Right cardiac atrium (tissue), 5 donors: Measurements from ENCODE around the gene ABR. TPM values are rescaled to one million over a fixed set of nuclear protein-coding genes. Genes with fewer than 3 reads are reported as not detected.
A peak's percentile ranks its signal among the peaks of the same experiment; 100 is the strongest.

ENCODE experiments used
- ATAC-seq, 2 donors: fragments of 200-7000 bp; cut with Tn5 transposase; one replicate each; pipeline versions ENCODE4 v1.8.0 to v1.9.1; 2020; ENCODE audit warnings: moderate library complexity in 2 of 2, mild to moderate bottlenecking in 1 of 2
- DNase-seq, 3 donors: peaks; one replicate each; pipeline ENCODE4 v3.0.0-alpha.2; 2020
- H3K27ac ChIP-seq: one replicate; pipeline ENCODE4 v1.5.1; 2013; ENCODE audit warnings: mild to moderate bottlenecking, low read length, control low read depth, moderate library complexity
- H3K27me3 ChIP-seq: one replicate; pipeline ENCODE4 v1.6.1; 2013; ENCODE audit not compliant: control insufficient read depth, insufficient read depth
- H3K4me1 ChIP-seq: one replicate; pipeline ENCODE4 v1.6.1; 2013; ENCODE audit warnings: low read length; ENCODE audit not compliant: control insufficient read depth, insufficient read depth
- H3K4me3 ChIP-seq: one replicate; pipeline ENCODE4 v1.5.1; 2013; ENCODE audit warnings: low read length, control low read depth
- H3K9me3 ChIP-seq: one replicate; pipeline ENCODE4 v1.6.1; 2013; ENCODE audit warnings: low read length; ENCODE audit not compliant: control insufficient read depth
- WGBS: extraction: QIAGEN DNeasy Blood & Tissue Kit; methylation state at CpG from one replicate; pipeline ENCODE4 v1.1.7; 2013; 5-methylcytosine and 5-hydroxymethylcytosine counted together
- intact Hi-C, 4 donors: fragments of 100-400 bp; cut with DNase I; formaldehyde crosslinking; loops; one replicate each; pipeline versions ENCODE4 v1.11.0 to v1.14.0; 2022 to 2023
- polyA plus RNA-seq: library from polyadenylated mRNA; stranded (reverse); fragments of 200-250 nt; gene quantifications from one replicate; pipeline ENCODE4 v1.2.3, GENCODE V29; 2013
- total RNA-seq, 4 donors: library from RNA; stranded (reverse); fragmentation: NEBNext Ultra II Directional; extraction: Animal tissue kit (Norgen Biotek cat#: 25700); gene quantifications; one replicate each; pipeline ENCODE4 v1.2.1, GENCODE V29; 2021
- donor health status: healthy with polysubstance abuse.
- donor health status: DM: no; HTN: yes; CAD: no.
- donor health status: DM: no; HTN: no; CAD: no.
- donor health status: DM: no; HTN: yes; CAD: no; lungs with severe emphysema.
- donor health status: DM: yes; HTN: yes; CAD: no.

ABR gene
- total and polyA plus RNA-seq, 5 donors, result 77.4 to 164 (median 145) TPM

DNA sequence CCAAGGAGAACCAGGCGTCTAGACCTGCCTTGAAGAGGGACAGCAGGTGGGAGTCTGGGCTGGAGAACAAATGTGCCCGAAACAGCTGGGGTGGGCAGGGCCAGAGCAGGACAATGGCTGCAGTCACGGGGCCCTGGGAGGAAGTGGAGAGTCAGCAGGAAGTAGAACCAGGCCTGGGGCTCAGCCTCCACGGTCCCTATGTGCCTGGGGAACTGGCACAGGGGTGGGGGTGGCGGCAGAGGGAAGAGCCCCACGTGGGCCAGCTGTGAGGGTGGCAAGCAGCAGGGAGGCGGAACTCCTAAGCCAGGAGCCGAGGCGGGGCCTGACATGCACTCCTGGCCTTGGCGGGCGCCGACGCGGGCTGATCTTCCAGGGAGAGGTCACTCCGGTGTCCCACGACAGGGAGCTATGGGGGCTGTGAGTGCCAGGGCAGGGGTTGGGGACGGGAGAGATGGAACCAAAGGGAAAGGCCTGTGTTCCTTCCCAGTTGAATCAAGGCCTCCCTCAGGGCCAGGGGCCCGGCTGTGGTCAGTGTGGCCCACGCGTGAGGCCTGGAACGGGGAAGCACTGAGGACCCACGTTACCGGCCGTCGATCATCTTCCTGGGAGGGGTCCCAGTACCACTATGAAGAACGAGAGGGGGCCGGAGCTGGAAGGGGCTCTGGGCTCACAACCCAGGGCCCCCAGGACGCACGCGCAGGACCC, 140.1 kb downstream of the ABR start:
- 40% methylated on average over 30 of the region's 30 CpGs for whole genome bisulfite sequencing
- H3K4me3 ChIP-seq, result no peak overlapping the region
- ATAC-seq, result peak; percentile 71
- H3K9me3 ChIP-seq, result no peaks in the 10 kb centered on the region
- intact Hi-C loops, result no loop called here
- H3K27me3 ChIP-seq, result no peaks in the 10 kb centered on the region
- H3K27ac ChIP-seq, result peak overlapping the region; percentile 16
- peak; percentile 82 to 93 (median 91) for DNase-seq
- H3K4me1 ChIP-seq, result no peaks in the 10 kb centered on the region

- ATAC-seq, result no peak
- intact Hi-C loops, result no loop called here
- no peaks in the 10 kb centered on the region for H3K27me3 ChIP-seq
- peak; percentile 26 to 65 (median 50) for DNase-seq
- no peaks in the 10 kb centered on the region for H3K9me3 ChIP-seq
- no peaks in the 10 kb centered on the region for H3K4me1 ChIP-seq
- 62% methylated on average over 16 of the region's 16 CpGs for WGBS
- H3K27ac ChIP-seq, result no peak overlapping the region
- no peak overlapping the region for H3K4me3 ChIP-seq
These were observed 140.7 kb downstream of the ABR start for GRCh38 chr17:1039123-1039507.

- Histone ChIP-seq H3K9me3 (no peaks in the 10 kb centered on the region), H3K4me3 (no peak overlapping the region), H3K27ac (no peak overlapping the region), H3K4me1 (no peaks in the 10 kb centered on the region), H3K27me3 (no peaks in the 10 kb centered on the region)
- DNase-seq (peak in 1 of 3 donors; percentile 35), ATAC-seq (no peak)
- 81% methylated on average over 31 of the region's 31 CpGs for WGBS
- intact Hi-C loops, result no loop called here
These were observed 141.2 kb downstream of the ABR start for GRCh38 chr17:1038459-1039122.

DNA sequence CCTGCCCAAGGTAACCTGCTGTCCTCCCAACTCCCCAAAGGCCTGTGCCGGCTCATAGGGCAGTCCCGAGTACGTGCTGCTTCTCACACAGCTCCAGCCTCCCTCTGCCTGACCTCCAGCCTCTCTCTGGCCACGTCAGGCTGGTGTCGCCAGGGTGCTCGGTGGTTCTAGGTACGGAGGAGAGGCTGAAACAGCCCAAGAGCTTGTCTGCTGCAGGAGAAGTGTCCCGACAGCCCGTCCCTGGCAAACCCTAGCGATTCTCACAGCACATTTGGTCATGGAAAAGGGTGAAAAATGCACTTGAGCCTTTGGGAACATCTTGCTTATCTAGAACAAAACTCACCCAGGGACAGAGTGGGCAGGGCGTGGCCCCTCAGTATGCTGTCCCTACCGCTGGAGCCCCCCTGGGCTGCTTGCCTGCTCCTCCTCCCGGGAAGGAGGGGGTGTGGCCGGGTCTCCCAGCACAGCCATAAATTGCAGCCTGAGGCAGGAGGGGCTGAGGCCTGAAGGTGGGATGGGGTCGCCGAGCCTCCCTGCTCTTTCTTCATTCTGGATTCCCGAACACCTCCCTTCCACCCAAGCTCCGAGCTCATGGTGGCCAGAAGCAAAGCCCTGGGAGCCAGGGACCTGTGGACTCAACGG, 142.4 kb downstream of the ABR start:
- no peaks in the 10 kb centered on the region for H3K27me3 ChIP-seq
- 85% methylated on average over 19 of the region's 19 CpGs for WGBS
- no peaks in the 10 kb centered on the region for H3K4me1 ChIP-seq
- ATAC-seq, result no peak
- peak in 1 of 3 donors; percentile 58 for DNase-seq
- no peak overlapping the region for H3K27ac ChIP-seq
- intact Hi-C loops, result no loop called here
- H3K9me3 ChIP-seq, result no peaks in the 10 kb centered on the region
- no peak overlapping the region for H3K4me3 ChIP-seq

DNA sequence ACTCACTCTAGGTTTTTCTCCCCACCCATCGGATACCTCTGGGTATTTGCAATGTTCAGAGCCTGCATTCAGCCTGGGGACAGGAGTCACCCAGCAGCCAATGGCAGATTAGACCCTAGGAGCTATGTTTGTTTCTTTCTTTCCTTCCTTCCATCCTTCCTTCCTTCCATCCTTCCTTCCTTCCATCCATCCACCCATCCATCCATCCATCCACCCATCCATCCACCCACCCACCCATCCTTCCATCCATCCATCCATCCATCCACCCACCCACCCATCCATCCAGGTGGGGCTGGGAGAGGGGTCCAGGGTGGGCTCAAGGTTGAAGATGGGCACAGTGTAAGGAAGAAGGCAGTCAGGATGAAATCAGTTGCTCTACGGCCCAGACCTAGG, 142.9 kb downstream of the ABR start:
- ATAC-seq, result no peak
- Histone ChIP-seq H3K4me1 (no peaks in the 10 kb centered on the region), H3K27me3 (no peaks in the 10 kb centered on the region), H3K27ac (no peak overlapping the region), H3K4me3 (no peak overlapping the region), H3K9me3 (no peaks in the 10 kb centered on the region)
- DNase-seq, result no peak
- intact Hi-C loops, result no loop called here
- 91% methylated on average over 2 of the region's 2 CpGs for WGBS

DNA sequence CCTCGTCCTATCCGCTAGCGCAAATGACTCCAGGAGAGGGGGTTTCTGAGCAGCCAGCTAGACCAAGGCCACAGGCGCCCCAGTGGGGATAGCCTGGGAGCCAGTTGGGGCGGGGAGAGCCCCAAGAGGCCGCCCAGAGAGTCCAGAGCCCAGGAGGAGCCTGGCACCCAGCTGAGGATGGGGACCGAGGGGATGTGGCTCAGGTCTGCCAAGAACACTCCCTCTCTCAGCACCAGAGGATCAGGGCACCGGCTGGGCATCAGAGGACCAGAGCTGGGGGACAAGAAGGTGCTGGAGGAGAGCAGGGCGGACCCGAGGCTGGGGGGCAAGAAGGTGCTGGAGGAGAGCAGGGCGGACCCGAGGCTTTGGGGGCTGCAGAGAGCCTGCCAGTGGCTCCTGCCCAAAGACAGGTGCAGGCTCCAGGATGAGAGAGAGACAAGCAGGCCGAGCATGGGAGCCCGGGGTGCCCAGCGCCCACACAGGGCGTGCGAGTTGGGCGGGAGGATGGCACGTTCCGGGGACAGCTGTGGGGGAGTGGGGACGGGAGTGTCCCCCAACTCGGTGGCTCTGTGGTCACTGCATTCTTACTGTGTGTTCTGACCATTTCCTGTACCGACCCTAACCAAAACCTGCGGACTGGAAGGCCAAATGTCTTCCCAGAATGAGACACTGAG, 143.5 kb downstream of the ABR start:
- Histone ChIP-seq H3K9me3 (no peaks in the 10 kb centered on the region), H3K27me3 (no peaks in the 10 kb centered on the region), H3K27ac (no peak overlapping the region), H3K4me1 (no peaks in the 10 kb centered on the region), H3K4me3 (no peak overlapping the region)
- intact Hi-C loops, result no loop called here
- 84% methylated on average over 24 of the region's 24 CpGs for WGBS
- DNase-seq (peak in 1 of 3 donors; percentile 55), ATAC-seq (no peak)

DNA sequence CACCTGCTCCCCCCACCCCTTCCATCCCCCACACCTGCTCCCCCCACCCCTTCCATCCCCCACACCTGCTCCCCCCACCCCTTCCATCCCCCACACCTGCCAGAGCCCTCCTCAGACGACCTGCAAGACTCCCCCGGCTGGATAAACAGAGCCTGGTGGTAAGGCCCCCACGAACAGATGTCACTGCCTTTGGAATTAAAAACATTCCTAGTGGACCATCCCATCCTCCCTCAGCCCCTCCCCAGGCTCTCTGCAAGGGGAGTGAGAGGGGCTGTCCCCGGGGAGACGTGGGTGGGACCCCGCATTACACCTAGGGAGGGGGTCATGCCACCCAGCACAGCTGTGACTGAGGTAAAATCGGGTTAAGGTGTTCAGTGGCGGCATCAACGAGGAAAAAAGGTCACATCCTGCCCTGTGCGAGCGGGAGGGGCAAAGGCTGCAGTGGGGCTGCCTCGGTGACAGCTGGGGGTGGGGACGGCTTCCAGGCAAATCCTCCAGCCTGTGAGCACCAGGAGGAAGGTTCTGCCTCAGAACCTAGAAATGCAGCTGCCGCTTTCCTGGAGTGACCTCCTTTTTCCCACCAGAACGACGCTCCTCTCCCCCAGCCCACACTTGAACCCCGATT, 144.1 kb downstream of the ABR start:
- WGBS, result 49% methylated on average over 17 of the region's 17 CpGs
- no peak for DNase-seq
- ATAC-seq, result no peak
- intact Hi-C loops, result no loop called here
- H3K27me3 ChIP-seq, result no peaks in the 10 kb centered on the region
- H3K4me3 ChIP-seq, result no peak overlapping the region
- no peaks in the 10 kb centered on the region for H3K4me1 ChIP-seq
- H3K27ac ChIP-seq, result no peak overlapping the region
- no peaks in the 10 kb centered on the region for H3K9me3 ChIP-seq

DNA sequence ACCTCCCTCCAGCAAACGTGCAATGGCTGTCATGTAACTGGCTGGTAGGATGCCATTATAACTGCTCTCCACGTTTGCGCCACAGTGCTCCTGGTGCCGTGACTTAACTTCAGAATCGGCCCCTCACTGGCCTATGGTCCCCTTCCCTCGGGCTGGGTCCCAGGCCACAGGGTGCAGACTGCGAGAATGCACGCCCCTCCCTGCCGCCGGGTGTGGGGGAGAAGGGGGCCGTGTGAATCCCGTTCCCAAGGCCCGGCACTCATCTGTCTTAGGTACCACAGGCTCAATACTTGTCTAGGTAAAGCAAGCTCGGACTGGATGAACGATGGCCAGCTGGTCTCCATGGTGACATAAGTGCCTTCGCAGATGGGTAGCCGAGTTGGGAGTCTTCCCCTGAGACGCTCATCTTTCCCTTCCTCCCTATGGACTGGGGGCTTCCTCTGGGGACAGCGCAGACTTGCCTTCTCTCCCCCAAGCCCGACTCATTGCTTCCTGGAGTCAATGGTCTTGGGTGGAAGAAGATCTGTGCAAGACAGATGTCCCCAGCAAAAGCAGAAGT, 145.1 kb downstream of the ABR start:
- WGBS, result 85% methylated on average over 20 of the region's 20 CpGs
- Histone ChIP-seq H3K27ac (no peak overlapping the region), H3K9me3 (no peaks in the 10 kb centered on the region), H3K27me3 (no peaks in the 10 kb centered on the region), H3K4me1 (peaks cover 4% of the 10 kb centered on the region), H3K4me3 (no peak overlapping the region)
- no peak for ATAC-seq
- intact Hi-C loops, result no loop called here
- DNase-seq, result no peak

- DNase-seq (peak in 1 of 3 donors; percentile 13), ATAC-seq (no peak)
- no peak overlapping the region for H3K27ac ChIP-seq
- H3K4me1 ChIP-seq, result peaks cover 8% of the 10 kb centered on the region
- no peaks in the 10 kb centered on the region for H3K27me3 ChIP-seq
- 78% methylated on average over 11 of the region's 11 CpGs for WGBS
- no peaks in the 10 kb centered on the region for H3K9me3 ChIP-seq
- intact Hi-C loops, result no loop called here
- no peak overlapping the region for H3K4me3 ChIP-seq
These were observed 146.3 kb downstream of the ABR start for GRCh38 chr17:1033503-1033902.

- ATAC-seq (no peak), DNase-seq (peak in 1 of 3 donors; percentile 14)
- Histone ChIP-seq H3K27ac (no peak overlapping the region), H3K27me3 (no peaks in the 10 kb centered on the region), H3K4me1 (peaks cover 8% of the 10 kb centered on the region), H3K4me3 (no peak overlapping the region), H3K9me3 (no peaks in the 10 kb centered on the region)
- 64% methylated on average over 27 of the region's 27 CpGs for WGBS
- intact Hi-C loops, result no loop called here
These were observed 147.4 kb downstream of the ABR start for GRCh38 chr17:1032391-1032790.
